GM10266 (cell line): ENCODE data around the gene THRB.

ENCODE experiments used
- DNase-seq: peaks from one replicate; pipeline ENCODE4 v3.0.0; 2012; ENCODE audit errors: extremely low spot score
- CTCF ChIP-seq: IDR thresholded peaks from 2 replicates; pipeline ENCODE4 v1.5.1; 2012; ENCODE audit warnings: mild to moderate bottlenecking, low read depth; ENCODE audit not compliant: control insufficient read depth, insufficient read depth; ENCODE audit errors: missing control alignments

Gene THRB

DNA sequence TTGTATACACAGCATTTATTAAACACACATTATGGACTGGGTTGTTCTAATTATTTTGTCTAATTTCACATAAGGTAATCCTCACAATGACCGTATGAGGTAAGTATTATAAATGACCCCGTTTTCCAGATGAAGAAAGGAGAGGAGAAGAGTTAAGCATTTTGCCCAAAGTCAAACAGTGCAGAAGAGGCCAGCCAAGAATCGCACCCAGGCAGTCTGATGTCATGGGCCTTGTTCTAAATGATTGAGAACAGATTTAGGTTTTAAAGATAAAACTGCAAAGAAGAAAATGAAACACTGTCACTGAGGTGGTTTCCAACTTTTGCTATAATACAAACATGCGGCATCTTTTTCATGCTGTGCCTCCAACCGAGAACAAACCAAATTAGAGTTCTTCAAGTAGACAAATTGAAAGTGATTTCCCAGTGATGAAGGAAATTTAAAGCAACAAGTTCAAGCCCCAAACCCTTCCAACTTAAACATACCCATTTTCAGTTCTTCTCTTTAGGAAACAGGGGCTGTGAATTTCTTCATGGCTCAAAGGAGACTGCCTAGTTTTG lies 155.3 kb downstream of the THRB start:
- DNase-seq, result no peak
- TF ChIP-seq CTCF, result no peak

DNA sequence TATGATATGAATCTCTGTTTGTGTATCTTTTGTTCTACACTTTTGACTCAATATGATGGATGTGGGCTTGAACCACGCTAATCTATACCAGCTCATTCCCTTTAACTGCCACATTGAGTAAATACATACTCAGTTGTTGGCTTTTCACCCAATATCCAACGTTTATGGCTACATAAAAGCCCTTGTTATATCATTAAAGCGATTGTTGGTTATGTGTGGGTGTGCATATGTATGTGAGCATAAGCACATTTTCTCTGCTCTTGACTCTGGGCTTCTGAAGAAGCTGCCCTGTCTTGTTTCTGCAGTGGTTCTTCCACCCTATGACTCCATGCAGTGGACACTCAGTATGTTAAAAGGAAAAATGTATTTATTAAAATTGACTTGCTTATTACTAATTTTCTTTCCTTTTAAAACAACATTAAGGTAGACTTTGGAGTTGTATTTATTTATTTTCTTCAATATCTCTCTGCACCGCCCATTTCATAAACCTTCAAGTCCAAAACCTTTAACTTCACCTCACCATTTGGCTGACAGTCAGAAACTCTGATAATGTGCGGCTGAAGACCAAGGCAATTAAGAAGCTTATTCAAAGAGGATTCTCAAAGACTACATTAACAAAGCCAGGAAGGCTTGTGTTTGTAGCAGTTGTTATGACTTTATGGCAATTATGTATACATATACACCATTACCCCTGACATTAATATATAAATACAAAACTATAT lies 156.1 kb downstream of the THRB start:
- DNase-seq, result no peak
- no peak for TF ChIP-seq CTCF

DNA sequence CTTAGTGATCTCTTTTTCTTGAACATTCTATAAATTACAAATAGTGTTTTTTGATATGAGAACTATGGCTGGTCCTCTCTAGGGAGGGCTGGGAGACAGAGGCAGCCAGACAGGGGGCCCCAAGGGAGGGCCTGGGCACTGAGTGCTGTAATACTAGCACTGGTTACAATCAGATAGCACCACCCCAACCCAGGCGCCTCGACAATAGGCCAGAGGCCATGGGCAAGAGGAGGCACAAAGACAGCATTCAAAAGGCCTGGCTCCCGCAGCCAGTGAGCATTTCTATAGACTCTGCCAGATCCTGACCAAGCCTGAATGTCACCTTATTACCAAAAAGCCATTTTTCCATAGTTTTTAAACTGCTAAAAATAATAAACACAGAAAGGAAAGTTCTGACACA lies 158.5 kb downstream of the THRB start:
- DNase-seq, result no peak

DNA sequence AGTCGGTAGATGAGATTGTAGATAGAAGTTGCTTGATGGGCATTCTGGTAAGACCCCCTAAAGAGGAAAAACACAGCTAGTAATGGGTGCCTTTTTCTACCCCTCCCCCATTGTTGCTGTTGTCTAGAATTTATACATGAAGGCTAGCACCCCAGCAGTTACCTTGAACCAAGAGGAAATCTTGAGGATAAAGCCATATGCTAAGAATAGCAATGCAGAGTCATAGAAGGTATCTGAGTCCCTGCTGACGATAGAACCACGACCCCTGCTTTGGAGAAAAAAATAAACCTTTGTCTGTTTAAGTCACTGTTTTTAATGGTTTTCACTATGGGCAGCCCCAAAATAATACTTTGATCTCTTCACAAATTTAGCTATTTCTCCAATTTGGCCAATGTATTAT lies 162.6 kb downstream of the THRB start:
- TF ChIP-seq CTCF, result no peak
- DNase-seq, result no peak

More for the DNA sequence above, 158.5 kb downstream of the THRB start:
- no peak for TF ChIP-seq CTCF

DNA sequence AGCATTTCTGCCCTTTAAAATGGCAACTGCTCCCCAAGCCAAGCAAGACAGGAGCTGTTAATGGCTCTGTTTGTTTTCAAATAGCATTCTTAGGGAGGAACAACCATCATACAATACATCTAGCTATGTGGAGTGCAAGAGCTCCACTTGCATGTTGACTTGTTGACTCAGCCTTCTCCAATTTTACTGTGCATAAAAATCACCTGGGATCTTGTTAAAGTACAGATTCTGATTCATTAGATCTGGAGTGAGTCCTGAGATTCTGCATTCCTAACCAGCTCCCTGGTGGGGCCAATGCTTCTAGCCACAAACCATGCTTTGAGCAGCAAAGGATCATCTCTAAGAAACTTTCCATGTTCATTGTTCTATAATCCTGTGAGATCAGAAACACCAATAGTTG lies 171.4 kb downstream of the THRB start:
- TF ChIP-seq CTCF, result no peak
- DNase-seq, result no peak

- TF ChIP-seq CTCF, result no peak
- DNase-seq, result no peak
These were observed 174.0 kb downstream of the THRB start for GRCh38 chr3:24320601-24321000.

GRCh38 chr3:24318677-24319287 lies 175.9 kb downstream of the THRB start:
- DNase-seq, result no peak

More at GRCh38 chr3:24318677-24319287, 175.9 kb downstream of the THRB start:
- TF ChIP-seq CTCF, result no peak
